ENCODE results near the gene LGR4.

- TF ChIP-seq SUZ12 (IDR thresholded peaks at IDR 0.05; ENCODE audit: extremely low read depth, insufficient read depth, insufficient read length) (no peak), ZNF274 (IDR thresholded peaks at IDR 0.05; ENCODE audit: low read depth, low read length) (no peak), YY1 (IDR thresholded peaks at IDR 0.05; ENCODE audit: insufficient read depth, insufficient read length) (no peak)
These were observed 114.3 kb downstream of the LGR4 start for GRCh38 chr11:27358296-27358695.
